Pancreas (tissue), 10 donors: Measurements from ENCODE around the gene SLC25A4. TPM values are rescaled to one million over a fixed set of nuclear protein-coding genes. Genes with fewer than 3 reads are reported as not detected.

Source experiments
- ATAC-seq, 4 donors: fragments of 200-7000 bp; cut with Tn5 transposase; one replicate each; pipeline versions ENCODE4 v1.8.0 to v1.9.1; 2020; ENCODE audit warnings: mild to moderate bottlenecking in 4 of 4, moderate library complexity in 4 of 4
- DNase-seq, 6 donors: peaks; one replicate each; pipeline ENCODE4 v3.0.0-alpha.2; 2020
- FAIRE-seq: peaks from 2 replicates; lab custom pipeline; 2012; peaks lifted over from hg19 to GRCh38; lab: Jason Lieb, UNC
- H3K27ac ChIP-seq, 4 donors: fragments of 200-600 bp; sonication (generic); 1 replicate in 3 of 4; 2 replicates in 1 of 4; pipeline versions ENCODE4 v1.5.0 to v1.8.0; 2020
- H3K27me3 ChIP-seq, 4 donors: fragments of 200-600 bp; one replicate each; pipeline ENCODE4 v1.8.0; 2021
- H3K36me3 ChIP-seq, 3 donors: fragments of 200-600 bp; sonication (generic) in 1 of 3; one replicate each; pipeline versions ENCODE4 v1.5.0 to v1.8.0; 2020 to 2021
- H3K4me1 ChIP-seq, 3 donors: fragments of 200-600 bp; one replicate each; pipeline ENCODE4 v1.8.0; 2021
- H3K4me3 ChIP-seq, 4 donors: fragments of 200-600 bp; sonication (generic) in 2 of 4; one replicate each; pipeline versions ENCODE4 v1.5.0 to v1.8.0; 2020 to 2021
- H3K9me3 ChIP-seq, 4 donors: fragments of 200-600 bp; one replicate each; pipeline ENCODE4 v1.8.0; 2021
- whole genome bisulfite sequencing, 2 donors: extraction: QIAGEN DNeasy Blood & Tissue Kit; methylation state at CpG; one replicate each; pipeline ENCODE4 v1.1.7; 2013; 5-methylcytosine and 5-hydroxymethylcytosine counted together
- intact Hi-C, 3 donors: fragments of 100-400 bp; cut with DNase I; formaldehyde crosslinking; loops; one replicate each; pipeline versions ENCODE4 v1.11.1 to v1.14.2; 2022
- polyA plus RNA-seq, 2 donors: library from polyadenylated mRNA; stranded (reverse); fragments of 200-250 nt; gene quantifications; one replicate each; pipeline ENCODE4 v1.2.3, GENCODE V29; 2013
- total RNA-seq, 6 donors: library from RNA; stranded (reverse); fragmentation: NEBNext Ultra II Directional in 4 of 6; extraction: Animal tissue kit (Norgen Biotek cat#: 25700) in 4 of 6; gene quantifications; one replicate each; pipeline versions ENCODE4 v1.2.1 to v1.2.4, GENCODE V29; 2021 to 2023
- TF ChIP-seq, protein P1 (sequence below), 4 donors: fragments of 200-600 bp; sonication (generic) in 3 of 4; IDR thresholded peaks; one replicate each; pipeline versions ENCODE4 v1.5.0 to v1.8.0; 2021; ENCODE audit warnings: antibody characterized with exemption in 4 of 4
- donor health status: healthy with polysubstance abuse.
- donor health status: DM: no; HTN: no; CAD: no; lungs with moderate emphysema.
- donor health status: DM: no; HTN: no; CAD: no.
- donor health status: control.
- donor health status: control.
- donor health status: Bipolar disorder and iron deficiency.
- donor health status: DM: yes; HTN: yes; CAD: no.
- donor health status: DM: no; HTN: no; CAD: no.
- donor health status: DM: no; HTN: no; CAD: no.
- donor health status: DM: yes; HTN: yes; CAD: no.

Gene SLC25A4
- total and polyA plus RNA-seq, 8 donors: 12.4 to 26.5 (median 13.5) TPM

DNA sequence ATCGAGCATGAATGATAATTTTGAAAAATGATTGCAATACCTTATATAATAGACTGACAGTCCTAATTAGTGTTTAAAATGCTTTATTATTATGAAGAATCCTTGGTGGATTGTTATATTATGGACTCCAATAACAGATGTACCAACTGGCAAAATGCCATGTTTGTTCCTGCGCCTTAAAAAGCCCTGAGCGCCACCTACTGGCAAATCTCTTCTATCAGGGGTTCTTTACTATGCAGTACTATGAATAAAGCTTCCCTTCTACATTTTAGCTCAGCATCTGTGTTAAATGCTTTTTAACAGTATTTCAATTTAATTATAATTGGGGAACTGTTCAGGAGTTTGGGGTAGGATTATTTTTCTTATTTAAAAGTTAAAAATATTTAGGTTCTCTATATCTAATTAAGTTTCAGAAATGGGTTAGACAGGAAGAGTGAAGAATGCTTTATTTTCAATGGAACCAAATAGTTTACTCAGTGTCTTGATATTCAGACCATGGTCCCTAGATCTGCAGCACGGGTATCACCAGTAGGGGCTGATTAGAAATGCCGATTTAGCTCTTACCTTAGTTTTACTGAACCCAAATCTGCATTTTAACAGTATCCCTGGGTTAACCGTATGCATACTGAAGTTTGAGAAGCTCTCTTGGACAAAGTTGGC, 40.7 kb downstream of the SLC25A4 start:
- WGBS, 2 donors: 36 to 40% methylated on average over 6 of the region's 6 CpGs
- FAIRE-seq (peak; percentile 96), DNase-seq (peak in 5 of 6 donors; percentile 65 to 82 (median 73)), ATAC-seq (peak; percentile 70 to 92 (median 88))
- TF ChIP-seq, protein P1, sequence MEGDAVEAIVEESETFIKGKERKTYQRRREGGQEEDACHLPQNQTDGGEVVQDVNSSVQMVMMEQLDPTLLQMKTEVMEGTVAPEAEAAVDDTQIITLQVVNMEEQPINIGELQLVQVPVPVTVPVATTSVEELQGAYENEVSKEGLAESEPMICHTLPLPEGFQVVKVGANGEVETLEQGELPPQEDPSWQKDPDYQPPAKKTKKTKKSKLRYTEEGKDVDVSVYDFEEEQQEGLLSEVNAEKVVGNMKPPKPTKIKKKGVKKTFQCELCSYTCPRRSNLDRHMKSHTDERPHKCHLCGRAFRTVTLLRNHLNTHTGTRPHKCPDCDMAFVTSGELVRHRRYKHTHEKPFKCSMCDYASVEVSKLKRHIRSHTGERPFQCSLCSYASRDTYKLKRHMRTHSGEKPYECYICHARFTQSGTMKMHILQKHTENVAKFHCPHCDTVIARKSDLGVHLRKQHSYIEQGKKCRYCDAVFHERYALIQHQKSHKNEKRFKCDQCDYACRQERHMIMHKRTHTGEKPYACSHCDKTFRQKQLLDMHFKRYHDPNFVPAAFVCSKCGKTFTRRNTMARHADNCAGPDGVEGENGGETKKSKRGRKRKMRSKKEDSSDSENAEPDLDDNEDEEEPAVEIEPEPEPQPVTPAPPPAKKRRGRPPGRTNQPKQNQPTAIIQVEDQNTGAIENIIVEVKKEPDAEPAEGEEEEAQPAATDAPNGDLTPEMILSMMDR (IDR thresholded peaks at IDR 0.05): peak; percentile 61 to 75 (median 66)
- Histone ChIP-seq H3K27ac (no peak overlapping the region), H3K27me3 (no peaks in the 10 kb centered on the region), H3K4me3 (no peak overlapping the region), H3K4me1 (no peaks in the 10 kb centered on the region), H3K36me3 (no peaks in the 10 kb centered on the region), H3K9me3 (no peaks in the 10 kb centered on the region)
- intact Hi-C loops: no loop called here

DNA sequence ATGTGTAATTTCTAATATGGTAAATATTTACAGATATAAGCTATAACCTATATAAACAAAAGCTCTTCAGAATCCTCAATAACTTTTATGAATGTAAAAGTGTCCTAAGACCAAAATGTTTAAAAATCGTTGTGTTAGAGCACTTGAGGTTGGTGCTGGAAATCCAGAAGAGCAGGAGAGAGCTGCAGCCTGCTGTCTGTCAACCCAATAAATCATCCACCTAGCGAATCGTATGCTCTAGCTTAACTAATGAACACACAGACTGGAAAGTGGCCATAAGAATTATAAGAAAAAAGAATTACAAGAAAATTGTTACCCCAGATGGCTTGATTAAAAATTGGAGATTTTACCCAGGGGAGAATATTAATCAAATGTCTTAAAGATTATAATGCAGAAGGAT, 43.7 kb downstream of the SLC25A4 start:
- TF ChIP-seq, protein P1 (IDR thresholded peaks at IDR 0.05): no peak
- Histone ChIP-seq H3K4me1 (no peaks in the 10 kb centered on the region), H3K36me3 (peaks cover 0 to 14% (median 0%) of the 10 kb centered on the region in 3 donors), H3K27me3 (no peaks in the 10 kb centered on the region), H3K4me3 (no peak overlapping the region), H3K9me3 (no peaks in the 10 kb centered on the region), H3K27ac (no peak overlapping the region)
- WGBS, 2 donors: 37 to 38% methylated on average over 3 of the region's 3 CpGs
- no peak for DNase-seq
- intact Hi-C loops: no loop called here
- no peak for FAIRE-seq
- no peak for ATAC-seq

DNA sequence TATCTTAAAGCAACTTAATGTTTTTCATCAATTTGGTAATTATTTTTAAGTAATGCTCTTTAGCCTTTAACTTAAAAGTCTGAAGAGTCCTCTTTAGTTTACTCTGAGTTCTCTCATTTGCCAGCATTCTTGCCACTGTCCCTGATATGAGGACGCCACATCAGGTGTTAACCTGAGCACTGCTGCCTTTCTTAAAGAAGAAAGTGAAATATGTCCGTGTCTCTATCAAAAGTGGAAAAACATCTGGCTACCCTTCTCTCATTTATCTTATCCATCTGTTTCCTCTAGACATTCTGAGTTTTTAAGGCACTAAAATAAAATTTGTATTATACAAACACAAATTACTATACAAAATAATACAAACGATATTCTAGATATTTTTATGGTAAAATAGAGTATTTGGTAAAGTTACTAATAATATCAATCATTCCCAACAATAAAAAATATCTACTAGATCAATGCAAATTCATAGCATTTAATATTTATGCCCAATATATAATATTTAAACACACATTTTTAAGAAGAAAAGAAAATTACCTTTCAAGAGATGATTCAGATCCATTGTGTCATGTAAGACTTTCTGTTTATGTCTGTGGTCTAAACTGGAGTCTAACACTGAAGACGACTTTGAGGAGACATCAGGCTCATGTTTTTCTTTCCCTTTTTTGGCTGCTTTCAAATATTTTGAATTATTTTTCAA, 46.7 kb downstream of the SLC25A4 start:
- FAIRE-seq (peak; percentile 85), DNase-seq (no peak), ATAC-seq (no peak)
- Histone ChIP-seq H3K4me1 (no peaks in the 10 kb centered on the region), H3K9me3 (no peaks in the 10 kb centered on the region), H3K4me3 (no peak overlapping the region), H3K27me3 (no peaks in the 10 kb centered on the region), H3K36me3 (peaks cover 0 to 14% (median 0%) of the 10 kb centered on the region in 3 donors), H3K27ac (no peak overlapping the region)
- TF ChIP-seq, protein P1 (IDR thresholded peaks at IDR 0.05): no peak
- WGBS, 2 donors: 58 to 61% methylated on average over 4 of the region's 4 CpGs
- intact Hi-C loops: no loop called here

DNA sequence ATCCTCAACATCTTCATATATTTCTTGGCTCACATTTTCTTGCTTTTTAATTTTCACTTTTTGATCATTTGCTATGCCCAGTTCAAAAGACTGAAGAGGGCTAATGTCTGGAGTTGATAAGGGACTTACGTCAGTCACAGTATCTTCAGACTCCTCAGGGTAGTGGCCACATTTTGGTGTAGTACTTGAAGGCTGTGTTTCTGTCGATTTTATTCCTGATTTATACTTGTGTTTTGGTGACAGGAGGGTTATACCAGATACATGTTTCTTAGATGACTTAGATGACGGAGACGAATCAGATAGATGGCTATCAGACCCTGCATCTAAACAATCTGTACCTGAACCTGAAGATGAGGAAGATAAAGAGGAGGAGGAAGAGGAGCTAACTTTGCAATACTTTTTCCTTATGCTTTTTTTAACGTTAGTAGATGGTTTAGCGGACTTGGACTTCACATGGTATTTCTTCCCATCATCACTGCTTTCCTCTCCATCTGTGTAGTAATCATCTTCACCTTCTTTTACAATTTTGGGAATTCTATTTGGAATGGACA, 47.3 kb downstream of the SLC25A4 start:
- H3K4me1 ChIP-seq: no peaks in the 10 kb centered on the region
- no peak for ATAC-seq
- intact Hi-C loops: no loop called here
- no peak for FAIRE-seq
- H3K9me3 ChIP-seq: no peaks in the 10 kb centered on the region
- H3K27me3 ChIP-seq: no peaks in the 10 kb centered on the region
- DNase-seq: no peak
- peaks cover 0 to 14% (median 0%) of the 10 kb centered on the region in 3 donors for H3K36me3 ChIP-seq
- no peak overlapping the region for H3K27ac ChIP-seq
- no peak overlapping the region for H3K4me3 ChIP-seq
- TF ChIP-seq, protein P1 (IDR thresholded peaks at IDR 0.05): no peak
- 82 to 91% methylated on average over 6 of the region's 6 CpGs for WGBS, 2 donors
